ENCODE measurements around the gene SOST.

The SOST gene

DNA sequence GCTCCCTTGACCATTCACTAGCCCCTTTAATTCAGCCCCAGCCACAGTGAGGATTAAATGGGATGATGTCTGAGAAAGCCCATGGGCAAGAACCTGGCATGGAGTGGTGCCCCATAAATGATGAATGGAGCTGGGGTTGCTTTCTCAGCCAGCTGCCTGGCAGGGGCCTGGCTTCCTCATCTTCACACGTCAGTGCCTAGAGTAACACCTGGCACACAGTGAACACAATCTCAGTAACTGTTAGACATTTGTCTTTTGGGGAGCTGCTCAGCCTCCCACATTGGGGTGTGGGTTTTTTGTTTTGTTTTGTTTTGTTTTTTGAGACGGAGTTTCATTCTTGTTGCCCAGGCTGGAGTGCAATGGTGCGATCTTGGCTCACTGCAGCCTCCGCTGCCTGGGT is 49.4 kb downstream of the SOST start:
- no peak overlapping the region for H3K4me3 ChIP-seq (ENCODE audit: low read depth, low read length)
- H3K36me3 ChIP-seq (ENCODE audit: control insufficient read depth, insufficient read depth, low read length): no peaks in the 10 kb centered on the region
- no peaks in the 10 kb centered on the region for H3K79me2 ChIP-seq
- H3K9me3 ChIP-seq (ENCODE audit: control insufficient read depth, low read length): no peaks in the 10 kb centered on the region
- no peaks in the 10 kb centered on the region for H3K4me1 ChIP-seq
- no peaks in the 10 kb centered on the region for H3K27me3 ChIP-seq (ENCODE audit: control insufficient read depth, insufficient read depth, low read length)
- H2AFZ ChIP-seq: no peak overlapping the region
- H3K9ac ChIP-seq: no peak overlapping the region
- TF ChIP-seq CTCF (IDR thresholded peaks at IDR 0.05): no peak
- H3K27ac ChIP-seq: no peak overlapping the region
- no peak overlapping the region for H3K4me2 ChIP-seq (ENCODE audit: low read length)

DNA sequence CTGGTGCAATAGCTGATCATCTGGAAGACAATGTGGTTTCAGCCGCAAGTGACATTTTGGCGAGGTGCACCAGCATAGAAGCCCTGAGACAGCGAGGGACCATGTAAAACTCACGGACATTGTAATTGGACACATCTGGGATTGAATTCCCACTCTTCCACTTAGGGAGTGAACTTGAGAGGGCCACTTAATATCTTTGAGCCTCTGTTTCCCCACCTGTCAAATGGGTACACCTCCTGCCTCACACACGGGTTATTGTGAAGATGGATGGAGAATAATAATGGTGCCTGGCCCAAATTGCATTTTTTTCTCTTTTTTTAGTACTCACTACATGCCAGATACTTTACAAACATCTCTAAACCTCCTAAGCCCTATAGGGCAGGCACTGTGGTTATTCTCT is 51.4 kb downstream of the SOST start:
- TF ChIP-seq CTCF (IDR thresholded peaks at IDR 0.05): no peak
- H3K79me2 ChIP-seq: no peaks in the 10 kb centered on the region
- no peak overlapping the region for H2AFZ ChIP-seq
- H3K27ac ChIP-seq: no peak overlapping the region
- H3K4me1 ChIP-seq: no peaks in the 10 kb centered on the region
- no peaks in the 10 kb centered on the region for H3K27me3 ChIP-seq (ENCODE audit: control insufficient read depth, insufficient read depth, low read length)
- no peak overlapping the region for H3K9ac ChIP-seq
- no peak overlapping the region for H3K4me3 ChIP-seq (ENCODE audit: low read depth, low read length)
- no peak overlapping the region for H3K4me2 ChIP-seq (ENCODE audit: low read length)
- H3K9me3 ChIP-seq (ENCODE audit: control insufficient read depth, low read length): no peaks in the 10 kb centered on the region
- no peaks in the 10 kb centered on the region for H3K36me3 ChIP-seq (ENCODE audit: control insufficient read depth, insufficient read depth, low read length)

DNA sequence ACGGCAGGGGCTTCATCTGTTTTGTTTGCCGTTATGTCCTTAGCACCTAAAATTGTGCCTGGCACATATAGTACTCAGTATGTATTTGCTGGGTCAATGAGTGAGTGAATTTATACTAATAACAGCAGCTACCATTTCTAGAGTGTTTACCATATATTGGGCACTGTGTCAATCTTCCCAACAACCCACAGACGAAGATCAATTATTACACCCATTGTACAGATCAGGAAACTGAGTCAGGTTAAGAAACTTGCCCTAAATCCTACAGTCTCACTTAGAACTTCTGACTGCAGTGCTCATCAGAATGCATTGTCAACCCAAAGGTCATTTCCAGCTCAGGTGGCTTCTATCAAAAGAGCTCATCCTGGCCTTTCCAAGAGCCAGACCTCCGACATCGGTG is 52.4 kb downstream of the SOST start:
- Histone ChIP-seq H2AFZ (no peak overlapping the region), H3K4me1 (no peaks in the 10 kb centered on the region), H3K36me3 (ENCODE audit: control insufficient read depth, insufficient read depth, low read length) (no peaks in the 10 kb centered on the region), H3K4me2 (ENCODE audit: low read length) (no peak overlapping the region), H3K4me3 (ENCODE audit: low read depth, low read length) (no peak overlapping the region), H3K79me2 (no peaks in the 10 kb centered on the region), H3K9ac (no peak overlapping the region), H3K27ac (no peak overlapping the region), H3K27me3 (ENCODE audit: control insufficient read depth, insufficient read depth, low read length) (no peaks in the 10 kb centered on the region), H3K9me3 (ENCODE audit: control insufficient read depth, low read length) (no peaks in the 10 kb centered on the region)
- TF ChIP-seq CTCF (IDR thresholded peaks at IDR 0.05): no peak

All from parathyroid adenoma (tissue), 2 donors.